ENCODE data around the gene NGFR.
"Not testable (repeated sequence)": the region's sequence is repeated elsewhere in the genome, so short reads cannot be mapped to it uniquely, and the experiment has no call there.

Gene NGFR

DNA sequence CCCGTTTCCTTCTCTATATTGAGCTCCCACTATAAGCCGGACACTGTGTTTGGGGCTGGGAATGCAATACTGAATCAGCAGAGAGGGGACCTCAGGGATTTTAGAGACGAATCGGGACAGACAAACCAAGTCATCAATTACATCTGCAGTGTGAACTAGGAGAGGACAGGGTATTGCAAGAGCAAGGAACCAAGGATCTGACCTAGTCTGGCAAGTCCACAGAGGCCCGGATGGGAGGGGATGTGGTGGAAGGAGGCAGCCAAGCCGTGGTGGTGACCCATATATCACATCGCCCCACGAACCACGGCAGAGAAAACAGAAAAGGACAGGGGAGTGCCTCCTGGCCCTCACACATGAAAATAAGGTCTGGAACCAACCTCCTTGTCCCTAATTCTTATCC is 52.5 kb downstream of the NGFR start:
- no peak for DNase-seq

DNA sequence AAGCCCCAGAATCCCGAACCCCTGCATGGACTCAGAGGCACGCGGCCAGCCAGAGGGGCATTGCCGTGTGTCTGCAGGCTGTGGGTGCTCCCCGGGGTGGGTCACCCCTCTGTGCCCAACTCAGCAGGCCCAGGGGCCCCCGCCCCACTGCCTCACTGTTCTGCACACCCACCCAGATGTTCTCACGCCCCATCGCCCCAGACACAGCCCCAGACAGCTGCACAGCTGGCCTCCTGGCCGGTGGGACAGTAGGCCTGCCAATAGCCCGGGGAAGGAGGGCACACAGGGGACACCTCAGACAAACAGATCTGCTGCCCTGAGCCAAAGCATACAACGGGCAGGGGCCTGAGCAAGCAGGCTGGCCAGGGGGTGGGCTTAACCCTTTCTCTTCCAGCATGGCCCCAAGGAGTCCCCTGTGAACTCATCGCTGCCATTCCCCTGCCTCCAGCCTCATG is 53.0 kb downstream of the NGFR start:
- DNase-seq = no peak

DNA sequence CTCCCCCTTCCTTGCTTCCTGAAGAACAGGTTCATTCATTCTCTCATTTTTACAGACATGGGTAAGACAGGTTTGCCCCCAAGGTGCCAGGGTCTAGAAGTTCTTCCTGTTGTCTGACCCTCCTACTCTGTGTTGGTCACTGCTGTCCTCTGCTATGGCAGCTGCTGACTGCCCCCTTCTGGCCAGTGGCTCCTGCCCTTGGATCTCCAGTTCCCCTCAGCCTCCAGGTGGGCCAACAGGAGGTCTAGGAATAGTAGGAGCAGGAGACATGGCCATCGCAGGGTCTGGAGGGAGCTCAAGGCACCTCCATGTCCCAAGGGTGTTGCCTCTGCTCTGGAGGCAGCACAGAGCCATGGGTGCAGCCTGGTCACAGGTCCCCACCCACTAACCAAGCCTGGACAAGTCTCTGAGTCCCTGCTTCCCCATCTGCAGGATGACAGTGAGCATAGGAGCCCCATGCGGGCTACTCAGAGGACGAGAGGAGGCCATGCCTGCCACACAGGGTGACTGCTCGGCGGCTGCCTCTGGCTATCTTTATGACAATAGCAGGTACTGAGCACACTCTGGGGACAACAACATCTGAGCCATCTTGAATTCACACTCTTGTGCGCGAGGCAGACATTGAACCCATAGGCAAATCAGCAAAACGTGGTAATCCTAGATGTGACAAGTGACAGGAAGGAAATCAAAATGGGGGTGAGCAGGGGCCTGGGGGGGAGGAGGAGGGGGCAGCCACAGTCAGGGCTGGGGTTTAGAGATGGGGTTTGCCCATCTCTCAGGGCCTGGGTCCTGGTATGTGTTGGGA is 53.6 kb downstream of the NGFR start:
- peak; percentile 56 for DNase-seq

DNA sequence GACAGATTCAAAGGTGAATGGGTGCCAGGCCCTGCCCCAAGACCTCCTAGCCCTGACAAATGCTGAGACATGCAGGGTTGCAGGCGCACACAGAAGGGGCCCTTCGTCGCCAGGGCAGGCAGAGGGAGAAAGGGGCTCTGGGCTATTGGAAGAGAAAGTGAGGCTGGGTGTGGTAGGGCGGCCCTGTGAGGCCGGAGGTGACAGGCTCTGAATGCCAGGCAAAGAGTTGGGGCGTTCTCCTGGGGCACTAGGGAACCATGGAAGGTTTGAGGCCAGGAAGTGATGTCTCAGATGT is 54.2 kb downstream of the NGFR start:
- no peak for DNase-seq

DNA sequence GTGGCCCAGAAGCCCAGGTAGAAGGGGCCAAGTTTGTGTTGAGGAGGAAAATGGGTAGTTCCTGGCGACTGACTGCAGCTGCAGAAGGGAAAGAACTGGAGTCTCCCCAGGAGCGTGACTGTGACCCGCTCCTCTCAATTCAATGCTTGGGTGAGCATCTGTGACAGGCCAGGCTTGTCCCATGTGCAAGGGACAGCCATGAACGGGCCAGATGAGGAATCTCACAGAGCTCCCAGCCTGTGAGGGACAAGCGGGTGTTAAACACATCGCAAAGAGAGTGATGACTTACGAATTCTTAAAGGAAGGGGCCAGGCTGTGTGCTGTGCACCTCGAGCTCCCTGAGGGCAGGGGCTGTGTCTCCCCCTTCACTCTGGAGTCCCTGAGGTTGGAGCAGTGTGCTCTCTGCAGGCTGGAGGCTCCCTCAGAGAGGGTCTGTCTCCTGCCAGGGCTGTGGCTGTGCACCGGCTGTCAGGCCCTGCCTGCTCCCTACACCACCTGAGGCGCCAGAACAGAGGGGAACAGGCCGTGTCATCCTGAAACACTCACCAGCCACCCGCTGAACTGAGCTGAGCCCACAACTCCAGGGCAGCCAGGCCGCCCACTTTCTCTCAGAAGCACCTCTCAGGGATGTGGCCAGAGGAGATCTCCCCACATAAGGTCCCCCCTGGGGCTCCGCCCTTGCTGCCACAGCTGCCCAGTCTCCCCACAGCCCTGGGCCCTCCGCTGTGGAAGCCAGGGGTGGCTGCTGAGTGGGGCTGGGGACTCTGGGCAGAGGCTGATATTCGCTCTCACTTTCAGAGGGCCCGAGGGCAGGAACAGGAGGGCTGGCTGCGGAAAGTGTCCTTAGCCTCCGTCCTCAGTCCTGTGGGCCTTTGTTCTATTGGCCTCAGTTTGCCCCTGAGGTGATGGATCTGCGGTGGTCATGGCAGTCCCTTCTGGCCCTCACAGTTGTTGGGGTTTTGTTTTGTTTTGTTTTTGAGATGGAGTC is 54.9 kb downstream of the NGFR start:
- no peak for DNase-seq

DNA sequence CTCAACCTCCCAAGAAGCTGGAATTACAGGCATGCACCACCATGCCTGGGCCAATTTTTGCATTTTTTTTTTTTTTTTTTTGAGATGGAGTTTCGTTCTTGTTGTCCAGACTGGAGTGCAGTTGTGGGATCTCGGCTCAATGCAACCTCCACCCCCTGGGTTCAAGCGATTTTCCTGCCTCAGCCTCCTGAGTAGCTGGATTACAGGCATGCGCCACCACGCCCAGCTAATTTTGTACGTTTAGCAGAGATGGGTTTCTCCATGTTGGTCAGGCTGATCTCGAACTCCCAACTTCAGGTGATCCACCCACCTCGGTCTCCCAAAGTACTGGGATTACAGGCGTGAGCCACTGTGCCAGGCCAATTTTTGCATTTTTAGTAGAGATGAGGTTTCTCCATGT is 55.7 kb downstream of the NGFR start:
- DNase-seq = not testable (repeated sequence)

DNA sequence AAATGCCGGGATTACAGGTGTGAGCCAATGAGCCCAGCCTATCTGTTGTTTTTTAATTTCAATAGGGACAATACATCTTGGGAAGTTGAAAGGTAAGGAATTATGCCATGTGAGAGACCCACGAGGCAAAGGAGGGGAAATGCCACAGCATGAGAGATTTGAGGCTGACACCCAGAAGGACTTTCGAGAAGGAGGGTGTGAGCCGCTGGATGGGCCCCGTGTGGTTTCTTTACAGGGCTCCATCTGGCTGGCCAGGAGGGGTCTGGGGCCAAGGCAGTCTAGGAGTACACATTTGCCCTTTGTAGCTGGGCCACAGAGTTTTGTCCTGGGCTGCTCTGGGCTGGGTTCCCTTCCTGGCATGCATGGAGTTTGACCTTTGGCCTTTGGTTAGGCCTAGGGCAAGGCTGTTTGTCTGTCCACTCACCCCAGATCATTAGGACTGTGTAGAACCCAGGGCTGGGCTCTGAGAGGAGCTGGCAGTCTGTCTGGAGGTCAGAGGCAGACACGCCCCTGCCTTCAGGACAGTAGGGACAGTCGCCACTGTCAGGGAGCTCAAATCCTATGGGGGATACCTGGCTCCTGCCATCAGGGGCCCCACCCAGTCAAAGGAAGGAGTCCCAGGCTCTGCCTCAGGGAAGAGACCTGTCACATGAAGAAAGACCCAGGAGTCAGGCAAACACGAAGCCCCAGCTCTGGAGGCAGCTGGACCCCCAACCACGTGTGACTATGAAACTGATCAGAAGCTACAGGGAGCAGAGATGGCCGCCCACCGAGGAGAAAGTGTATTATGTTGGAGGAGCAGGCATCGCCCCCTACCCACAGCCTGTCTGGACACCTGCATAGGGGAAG is 56.4 kb downstream of the NGFR start:
- no peak for DNase-seq

DNA sequence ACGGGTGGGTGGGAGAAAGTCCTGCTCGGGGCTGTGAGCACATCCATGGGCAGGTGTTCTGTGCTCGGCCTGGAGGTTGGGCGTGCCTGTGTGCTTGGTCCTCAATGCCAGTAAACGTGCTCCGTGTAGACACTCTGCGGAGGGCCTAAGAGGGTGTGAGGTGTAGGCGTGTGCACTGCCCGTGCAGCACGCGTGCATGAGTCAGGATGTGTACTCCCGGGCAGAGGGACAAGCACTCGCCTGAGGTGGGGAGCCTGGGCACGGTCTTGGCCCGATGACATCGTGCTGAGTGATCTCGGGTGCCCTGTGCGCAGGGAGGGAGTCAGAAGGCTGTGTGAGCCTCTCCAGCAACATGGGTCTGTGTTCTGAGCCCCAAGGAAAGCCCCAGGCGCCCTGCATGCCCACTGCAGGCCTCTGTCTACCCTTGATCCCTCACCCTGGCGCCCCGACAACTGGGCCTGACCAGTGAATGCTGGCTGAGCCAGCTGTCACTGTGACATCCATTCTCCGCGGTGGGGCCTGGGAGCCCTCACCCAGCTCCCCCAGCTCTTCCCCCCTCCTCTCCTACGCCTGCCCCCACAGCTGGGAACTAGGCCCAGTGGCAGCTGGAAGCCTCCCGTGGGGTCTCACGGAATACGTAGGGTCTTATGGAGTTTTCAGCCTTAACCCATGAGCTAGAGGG is 57.1 kb downstream of the NGFR start:
- no peak for DNase-seq

DNA sequence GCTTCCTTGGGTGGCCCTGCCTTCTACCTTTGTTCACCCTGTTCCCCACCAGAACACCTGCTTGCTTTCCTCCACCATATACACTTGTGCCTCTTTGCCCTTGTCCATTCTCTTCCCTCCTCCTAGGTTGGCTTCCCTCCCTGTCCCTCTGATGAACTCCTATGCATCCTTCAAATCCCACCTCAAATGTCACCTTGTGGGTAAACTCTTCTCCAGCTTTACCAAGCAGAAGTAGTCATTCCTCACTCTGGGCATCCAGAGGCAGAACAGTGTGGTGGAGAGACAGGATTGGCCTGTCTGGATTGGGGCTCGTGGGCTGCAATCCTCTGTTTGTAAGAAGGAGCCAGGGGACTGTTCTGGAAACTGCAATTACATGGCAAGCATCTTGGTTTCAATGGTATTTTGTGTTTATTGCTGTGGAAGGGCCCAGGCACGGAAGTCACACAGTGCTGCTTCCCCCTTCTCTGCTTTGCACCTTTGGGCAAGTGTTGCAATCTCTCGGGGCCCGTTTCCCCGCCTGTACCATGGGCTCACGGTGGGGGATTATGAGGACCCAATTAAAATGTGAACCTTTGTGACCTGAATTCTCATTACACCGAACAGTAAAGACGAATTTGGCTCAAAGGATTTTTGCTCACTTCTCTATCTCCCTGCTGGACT is 58.7 kb downstream of the NGFR start:
- DNase-seq = no peak

DNA sequence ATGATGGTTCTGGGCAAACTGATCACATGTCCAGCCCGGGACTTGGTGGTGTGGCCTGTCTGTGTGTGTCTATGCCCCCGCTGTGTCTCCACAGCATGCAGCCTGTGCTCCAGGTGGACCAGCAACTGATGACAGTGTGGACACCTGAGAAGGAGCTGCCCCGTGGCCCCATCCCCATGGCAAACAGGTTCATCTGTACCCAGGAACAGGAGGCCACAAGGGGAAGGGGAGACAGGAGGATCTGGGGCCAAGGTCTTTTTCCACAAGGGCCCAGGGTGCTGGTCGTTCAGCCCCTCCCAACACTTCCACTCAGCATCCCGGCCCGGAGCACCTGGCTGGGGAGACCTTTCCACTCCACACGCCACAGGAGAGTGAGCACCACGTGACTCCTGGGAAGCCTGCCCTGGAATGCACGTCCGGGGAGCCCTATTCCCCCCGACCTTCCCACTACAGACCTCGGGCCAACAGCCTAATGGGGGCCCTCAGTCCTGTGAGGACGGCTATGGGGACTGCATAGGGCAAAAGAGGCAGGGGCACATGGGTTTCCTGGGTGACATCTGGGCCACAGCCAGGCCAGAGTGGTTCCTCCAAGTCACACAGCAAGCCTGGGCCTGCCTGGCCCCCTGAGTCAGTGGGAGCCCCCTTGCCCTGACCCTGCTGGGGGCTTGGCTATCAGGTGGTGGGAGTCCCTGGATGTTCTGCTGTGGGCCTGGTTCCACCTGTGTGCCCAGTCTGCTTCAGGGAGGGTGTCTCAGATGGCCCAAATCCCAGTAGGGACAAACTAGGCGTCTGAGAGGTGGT is 59.8 kb downstream of the NGFR start:
- no peak for DNase-seq

DNA sequence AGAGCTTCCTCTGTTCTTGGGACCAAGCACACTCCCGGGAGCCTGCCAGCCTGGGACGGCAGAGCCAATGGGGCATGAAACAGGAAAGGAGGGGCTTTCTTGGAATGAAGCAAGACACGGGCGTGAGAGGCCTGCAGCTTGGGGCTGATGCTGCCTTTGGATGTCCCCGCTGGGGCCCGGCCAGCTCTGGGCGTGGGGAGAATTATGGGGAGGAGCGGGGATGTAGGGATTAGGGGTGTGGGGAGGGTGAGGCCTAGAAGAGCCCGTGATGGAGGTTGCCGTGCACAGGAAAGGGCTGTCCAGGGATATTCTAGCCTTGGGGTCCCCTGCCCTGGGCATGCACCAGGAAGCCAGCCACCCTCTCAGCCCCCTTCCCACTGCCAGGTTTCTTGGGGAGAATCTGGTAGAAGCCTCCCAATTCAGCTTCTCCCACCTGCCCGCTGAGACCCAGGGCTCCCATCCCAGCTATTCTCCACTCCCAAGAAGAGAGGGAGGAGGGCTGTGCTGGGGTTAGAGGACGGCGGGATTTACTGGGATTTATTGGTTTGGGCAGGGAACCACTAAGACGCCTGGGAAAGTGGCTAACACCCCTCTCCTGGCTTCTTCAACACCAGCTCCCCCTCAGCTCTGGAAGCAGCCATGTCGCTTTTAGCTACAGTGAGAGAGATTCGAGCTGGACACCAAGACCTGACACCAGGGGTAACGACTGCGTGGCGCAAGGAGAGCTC is 60.6 kb downstream of the NGFR start:
- DNase-seq = no peak

DNA sequence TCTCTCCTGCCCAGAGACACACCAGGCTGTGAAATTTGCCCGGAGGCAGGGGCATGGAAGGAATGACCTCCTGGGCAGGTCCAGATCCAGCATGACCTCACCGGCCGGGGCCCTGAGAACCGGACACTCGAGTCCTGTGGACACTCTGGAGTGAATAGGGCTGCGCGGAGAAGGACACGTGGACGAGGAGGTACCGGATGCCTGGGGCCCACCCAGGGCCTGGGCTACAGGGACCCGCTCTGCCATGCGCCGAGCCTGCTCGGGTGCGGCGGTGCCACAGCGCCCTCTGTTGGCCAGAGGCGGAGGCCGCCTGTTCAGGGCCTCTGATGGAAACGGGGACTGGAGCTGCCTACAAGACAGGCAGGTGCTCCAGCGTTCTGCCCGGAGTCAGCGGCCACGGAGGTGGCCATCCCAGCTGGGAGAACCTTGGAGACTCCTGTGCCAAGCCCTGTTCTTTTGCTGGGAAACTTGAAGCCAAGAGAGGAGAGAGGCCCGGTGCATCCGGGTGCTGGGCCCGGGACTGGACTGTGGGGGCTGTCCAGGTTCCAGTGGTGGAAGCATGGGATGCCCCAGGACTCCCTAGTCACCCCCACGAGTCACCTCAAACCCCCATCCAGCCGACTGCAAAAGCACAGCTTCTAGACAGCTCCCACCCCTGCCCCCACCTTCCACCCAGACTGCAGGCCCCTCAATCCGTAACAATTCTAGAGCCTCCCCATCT is 61.3 kb downstream of the NGFR start:
- DNase-seq = peak; percentile 88

DNA sequence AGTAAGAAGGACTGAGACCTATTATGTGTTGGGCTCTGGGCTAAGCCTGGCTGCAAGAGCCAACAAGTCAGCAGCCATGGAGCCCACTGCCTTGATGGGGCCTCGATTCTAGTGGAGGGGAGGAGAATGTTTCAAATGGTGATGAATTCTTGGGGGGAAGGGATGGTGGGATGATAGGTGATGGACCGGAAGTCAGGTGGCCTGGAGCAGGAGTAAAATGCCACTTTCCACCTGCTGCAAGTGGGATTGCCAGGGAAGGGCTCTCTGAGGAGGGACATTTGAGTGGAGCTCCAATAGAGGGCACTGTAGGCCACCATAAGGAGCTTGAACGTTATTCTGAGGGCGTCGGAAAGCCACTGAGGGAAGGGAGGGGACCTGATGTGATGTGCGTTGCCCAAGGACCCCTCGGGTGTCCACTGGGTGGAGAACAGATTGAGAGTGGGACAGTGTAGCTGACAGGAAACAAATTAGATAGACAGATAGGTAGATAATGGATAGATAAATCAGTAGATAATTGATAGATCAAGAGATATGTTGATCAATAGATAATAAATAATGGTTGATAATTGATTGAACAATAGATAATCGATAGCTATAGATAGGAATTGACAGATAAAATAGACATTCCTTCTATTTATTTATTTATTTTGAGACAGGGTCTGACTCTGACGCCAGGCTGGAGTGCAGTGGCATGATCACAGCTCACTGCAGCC is 62.4 kb downstream of the NGFR start:
- DNase-seq = no peak
